Fibroblast of lung (primary cell): Measurements from ENCODE around the gene LSAMP. TPM values are rescaled to one million over a fixed set of nuclear protein-coding genes. Genes with fewer than 3 reads are reported as not detected.
"Not testable (repeated sequence)": the region's sequence is repeated elsewhere in the genome, so short reads cannot be mapped to it uniquely, and the experiment has no call there.

Experiments
- DNase-seq, 2 donors: peaks; one replicate each; pipeline versions ENCODE4 v3.0.0 to v3.0.0-alpha.2; 2010; ENCODE audit warnings: low read depth in 2 of 2
- H2AFZ ChIP-seq: 2 replicates; pipeline ENCODE4 v1.5.1; 2012; ENCODE audit warnings: low read length, control low read depth, inconsistent platforms
- H3K27ac ChIP-seq: 2 replicates; pipeline ENCODE4 v1.5.1; 2011; ENCODE audit warnings: low read length, control low read depth; ENCODE audit not compliant: insufficient read depth
- H3K27me3 ChIP-seq: 2 replicates; pipeline ENCODE4 v1.5.1; 2011; ENCODE audit warnings: mild to moderate bottlenecking, low read length; ENCODE audit not compliant: control insufficient read depth, insufficient read depth
- H3K36me3 ChIP-seq: 2 replicates; pipeline ENCODE4 v1.5.1; 2011; ENCODE audit warnings: low read length; ENCODE audit not compliant: control insufficient read depth, insufficient read depth
- H3K4me1 ChIP-seq: 2 replicates; pipeline ENCODE4 v1.5.1; 2011; ENCODE audit warnings: low read length; ENCODE audit not compliant: control insufficient read depth, insufficient read depth; ENCODE audit errors: extremely low read depth
- H3K4me2 ChIP-seq: 2 replicates; pipeline ENCODE4 v1.5.1; 2011; ENCODE audit warnings: low read length, control low read depth; ENCODE audit not compliant: insufficient read depth; ENCODE audit errors: extremely low read depth
- H3K4me3 ChIP-seq, 4 experiments: fragments of 200-600 bp in 1 of 4; sonication (generic) in 1 of 4; replicated peaks in 1 of 4; 2 replicates each; pipeline ENCODE4 v1.5.1; 2011 to 2016; ENCODE audit warnings: low read length in 4 of 4, low read depth in 3 of 4, mild to moderate bottlenecking in 3 of 4, control low read depth in 2 of 4, inconsistent platforms in 1 of 4, mixed read lengths in 1 of 4; ENCODE audit not compliant: insufficient read depth in 1 of 4; ENCODE audit errors: control extremely low read depth in 1 of 4
- H3K79me2 ChIP-seq: 2 replicates; pipeline ENCODE4 v1.5.1; 2012; ENCODE audit warnings: mild to moderate bottlenecking, low read length, inconsistent platforms; ENCODE audit not compliant: control insufficient read depth, insufficient read depth
- H3K9ac ChIP-seq: 2 replicates; pipeline ENCODE4 v1.5.1; 2011; ENCODE audit warnings: mild to moderate bottlenecking, low read length, control low read depth; ENCODE audit not compliant: insufficient read depth
- H3K9me3 ChIP-seq: 2 replicates; pipeline ENCODE4 v1.5.1; 2012; ENCODE audit warnings: low read depth, low read length; ENCODE audit not compliant: control insufficient read depth, insufficient read depth
- H4K20me1 ChIP-seq: 2 replicates; pipeline ENCODE4 v1.5.1; 2011; ENCODE audit warnings: low read length; ENCODE audit not compliant: control insufficient read depth, insufficient read depth; ENCODE audit errors: extremely low read depth
- EZH2 ChIP-seq: IDR thresholded peaks from 2 replicates; pipeline ENCODE4 v1.5.1; 2012; ENCODE audit warnings: low read length, control low read depth, mild to moderate bottlenecking; ENCODE audit errors: missing control alignments
- polyA plus RNA-seq, 2 donors: library from polyadenylated mRNA; depleted of rRNA in 1 of 2; stranded (reverse) in 1 of 2; unstranded in 1 of 2; fragments of >200 nt; gene quantifications; 2 replicates each; pipeline ENCODE4 v1.2.1, GENCODE V29; 2011 to 2012; ENCODE audit warnings: missing spikeins in 1 of 2
- total RNA-seq: library from RNA; depleted of rRNA; stranded (reverse); fragments of >200 nt; gene quantifications from 2 replicates; pipeline ENCODE4 v1.2.1, GENCODE V29; 2014
- TF ChIP-seq, protein P1 (sequence below), 2 donors: IDR thresholded peaks in 1 of 2; conservative IDR thresholded peaks in 1 of 2; 1 replicate in 1 of 2; 2 replicates in 1 of 2; pipeline ENCODE4 v1.5.1; 2011 to 2012; ENCODE audit warnings: low read length in 2 of 2, control low read depth in 1 of 2, inconsistent platforms in 1 of 2, low read depth in 1 of 2, mild to moderate bottlenecking in 1 of 2

The LSAMP gene
- total and polyA plus RNA-seq, 2 donors (not counting 1 experiment from before 2014, with no cell fraction given), result 4.8 to 5.9 TPM

- no peak for TF ChIP-seq EZH2
- TF ChIP-seq, protein P1, sequence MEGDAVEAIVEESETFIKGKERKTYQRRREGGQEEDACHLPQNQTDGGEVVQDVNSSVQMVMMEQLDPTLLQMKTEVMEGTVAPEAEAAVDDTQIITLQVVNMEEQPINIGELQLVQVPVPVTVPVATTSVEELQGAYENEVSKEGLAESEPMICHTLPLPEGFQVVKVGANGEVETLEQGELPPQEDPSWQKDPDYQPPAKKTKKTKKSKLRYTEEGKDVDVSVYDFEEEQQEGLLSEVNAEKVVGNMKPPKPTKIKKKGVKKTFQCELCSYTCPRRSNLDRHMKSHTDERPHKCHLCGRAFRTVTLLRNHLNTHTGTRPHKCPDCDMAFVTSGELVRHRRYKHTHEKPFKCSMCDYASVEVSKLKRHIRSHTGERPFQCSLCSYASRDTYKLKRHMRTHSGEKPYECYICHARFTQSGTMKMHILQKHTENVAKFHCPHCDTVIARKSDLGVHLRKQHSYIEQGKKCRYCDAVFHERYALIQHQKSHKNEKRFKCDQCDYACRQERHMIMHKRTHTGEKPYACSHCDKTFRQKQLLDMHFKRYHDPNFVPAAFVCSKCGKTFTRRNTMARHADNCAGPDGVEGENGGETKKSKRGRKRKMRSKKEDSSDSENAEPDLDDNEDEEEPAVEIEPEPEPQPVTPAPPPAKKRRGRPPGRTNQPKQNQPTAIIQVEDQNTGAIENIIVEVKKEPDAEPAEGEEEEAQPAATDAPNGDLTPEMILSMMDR (conservative IDR thresholded peaks at IDR 0.05 in 1 of 2, IDR thresholded peaks at IDR 0.05 in 1 of 2; ENCODE audit: low read depth in 1 of 2, low read length in 2 of 2), result no peak
- Histone ChIP-seq H2AFZ (no peak overlapping the region), H3K36me3 (no peaks in the 10 kb centered on the region), H4K20me1 (no peaks in the 10 kb centered on the region), H3K4me2 (peak overlapping the region; percentile 8), H3K79me2 (no peaks in the 10 kb centered on the region), H3K27me3 (no peaks in the 10 kb centered on the region), H3K27ac (no peak overlapping the region), H3K4me3 (no peak overlapping the region), H3K4me1 (peaks cover 14% of the 10 kb centered on the region), H3K9ac (no peak overlapping the region), H3K9me3 (no peaks in the 10 kb centered on the region)
- DNase-seq, result peak; percentile 36 to 84
Observed at GRCh38 chr3:115800489-115801075, 644.7 kb downstream of the LSAMP start.

- H3K9ac ChIP-seq, H3K9me3 ChIP-seq, H3K4me2 ChIP-seq, H3K4me1 ChIP-seq, H4K20me1 ChIP-seq, DNase-seq, H3K4me3 ChIP-seq, H2AFZ ChIP-seq, H3K36me3 ChIP-seq, H3K27ac ChIP-seq, H3K79me2 ChIP-seq, H3K27me3 ChIP-seq: not testable (repeated sequence)
Observed at GRCh38 chr3:115800065-115800464, 645.2 kb downstream of the LSAMP start.

- peak; percentile 40 to 80 for DNase-seq
- H3K9ac ChIP-seq, result no peak overlapping the region
- no peak overlapping the region for H3K4me2 ChIP-seq
- H3K79me2 ChIP-seq, result no peaks in the 10 kb centered on the region
- no peak overlapping the region for H3K27ac ChIP-seq
- no peaks in the 10 kb centered on the region for H3K9me3 ChIP-seq
- no peaks in the 10 kb centered on the region for H3K27me3 ChIP-seq
- TF ChIP-seq EZH2, result no peak
- TF ChIP-seq, protein P1 (conservative IDR thresholded peaks at IDR 0.05 in 1 of 2, IDR thresholded peaks at IDR 0.05 in 1 of 2; ENCODE audit: low read depth in 1 of 2, low read length in 2 of 2), result no peak
- peaks cover 11% of the 10 kb centered on the region for H3K4me1 ChIP-seq
- no peaks in the 10 kb centered on the region for H3K36me3 ChIP-seq
- H4K20me1 ChIP-seq, result no peaks in the 10 kb centered on the region
- no peak overlapping the region for H2AFZ ChIP-seq
- H3K4me3 ChIP-seq, result no peak overlapping the region
Observed at GRCh38 chr3:115792206-115792955, 652.9 kb downstream of the LSAMP start.

- H3K4me2 ChIP-seq, H3K36me3 ChIP-seq, H4K20me1 ChIP-seq, H3K9me3 ChIP-seq, H3K9ac ChIP-seq, H2AFZ ChIP-seq, H3K79me2 ChIP-seq, H3K4me3 ChIP-seq, H3K27me3 ChIP-seq, DNase-seq: not testable (repeated sequence)
- Histone ChIP-seq H3K27ac (peak overlapping the region; percentile 46), H3K4me1 (peaks cover 11% of the 10 kb centered on the region)
Observed at GRCh38 chr3:115791271-115792153, 653.8 kb downstream of the LSAMP start.
